DMS79 (cell line): ENCODE measurements around the gene TOM1L2.

Source experiments
- DNase-seq: peaks from one replicate; lab custom pipeline; 2025; lab: John Stamatoyannopoulos, UW

TOM1L2 gene

GRCh38 chr17:17835415-17836249 lies 136.6 kb downstream of the TOM1L2 start:
- no peak for DNase-seq

GRCh38 chr17:17834974-17835373 lies 137.2 kb downstream of the TOM1L2 start:
- DNase-seq: no peak

- DNase-seq: no peak
Measured at GRCh38 chr17:17833658-17834357, 138.4 kb downstream of the TOM1L2 start.

- no peak for DNase-seq
Measured at GRCh38 chr17:17832032-17832363, 140.2 kb downstream of the TOM1L2 start.

- DNase-seq: no peak
Measured at GRCh38 chr17:17831208-17832031, 140.8 kb downstream of the TOM1L2 start.

- DNase-seq: no peak
Measured at GRCh38 chr17:17830740-17831207, 141.4 kb downstream of the TOM1L2 start.

GRCh38 chr17:17830269-17830567 lies 142.0 kb downstream of the TOM1L2 start:
- DNase-seq: no peak

GRCh38 chr17:17827826-17828621 lies 144.2 kb downstream of the TOM1L2 start:
- DNase-seq: no peak

- no peak for DNase-seq
Measured at GRCh38 chr17:17826942-17827785, 145.0 kb downstream of the TOM1L2 start.

GRCh38 chr17:17826342-17826713 lies 145.9 kb downstream of the TOM1L2 start:
- no peak for DNase-seq

GRCh38 chr17:17824783-17825614 lies 147.2 kb downstream of the TOM1L2 start:
- no peak for DNase-seq

- DNase-seq: no peak
Measured at GRCh38 chr17:17824119-17824782, 147.9 kb downstream of the TOM1L2 start.

- DNase-seq: peak; percentile 59
Measured at GRCh38 chr17:17823433-17824118, 148.6 kb downstream of the TOM1L2 start.

GRCh38 chr17:17822616-17823015 lies 149.6 kb downstream of the TOM1L2 start:
- DNase-seq: no peak

- DNase-seq: no peak
Measured at GRCh38 chr17:17822189-17822588, 150.0 kb downstream of the TOM1L2 start.

- DNase-seq: no peak
Measured at GRCh38 chr17:17820463-17821158, 151.6 kb downstream of the TOM1L2 start.

GRCh38 chr17:17820046-17820445 lies 152.2 kb downstream of the TOM1L2 start:
- DNase-seq: no peak

- no peak for DNase-seq
Measured at GRCh38 chr17:17819561-17819995, 152.6 kb downstream of the TOM1L2 start.
